ENCODE results near the gene SLC1A7.

SLC1A7 gene

DNA sequence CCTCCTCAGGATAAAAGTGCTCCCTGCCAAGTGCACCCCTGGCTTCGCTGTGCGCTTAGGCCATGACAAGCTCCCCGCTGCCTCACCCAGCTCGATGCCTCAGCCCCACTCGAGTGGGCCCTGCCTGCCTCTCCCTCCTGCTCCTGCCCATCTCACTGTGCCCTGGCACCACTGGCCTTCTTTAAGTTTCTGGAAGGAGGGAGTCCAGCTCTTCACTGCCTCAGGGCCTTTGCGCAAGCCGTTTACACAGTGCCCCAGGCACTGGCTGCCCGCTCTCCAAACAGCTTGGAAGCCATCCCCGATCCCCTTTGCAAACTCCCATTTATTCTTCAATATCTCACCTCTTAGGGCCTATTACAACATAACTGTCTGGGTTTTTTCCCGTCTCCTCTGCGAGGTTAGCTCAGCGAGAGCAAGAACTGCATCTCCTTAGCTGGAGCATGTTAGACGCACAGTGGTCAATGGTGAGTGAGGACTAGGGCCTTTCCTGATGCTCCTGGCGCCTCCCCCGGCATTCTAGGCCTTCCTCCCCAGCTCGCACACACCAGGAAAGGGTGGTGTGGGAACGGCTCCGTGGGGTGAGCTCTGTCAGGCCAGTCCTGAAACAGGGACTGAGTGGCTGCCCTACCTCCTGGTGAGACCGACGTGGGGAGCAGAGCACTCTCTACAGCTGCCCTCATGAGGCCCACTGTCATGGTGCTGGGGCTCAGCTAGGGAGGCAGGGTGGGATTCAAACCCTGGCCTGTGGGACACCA is 48.5 kb downstream of the SLC1A7 start:
- Histone ChIP-seq H3K27me3 (replicated peaks; ENCODE audit: control insufficient read depth, insufficient read depth, low read length) (no peaks in the 10 kb centered on the region), H3K4me3 (replicated peaks; ENCODE audit: low read depth, low read length) (no peak overlapping the region), H3K36me3 (ENCODE audit: control insufficient read depth, insufficient read depth, low read length) (no peaks in the 10 kb centered on the region)
- DNase-seq (ENCODE audit: extremely low read depth, insufficient read length): no peak
- TF ChIP-seq, protein P1, sequence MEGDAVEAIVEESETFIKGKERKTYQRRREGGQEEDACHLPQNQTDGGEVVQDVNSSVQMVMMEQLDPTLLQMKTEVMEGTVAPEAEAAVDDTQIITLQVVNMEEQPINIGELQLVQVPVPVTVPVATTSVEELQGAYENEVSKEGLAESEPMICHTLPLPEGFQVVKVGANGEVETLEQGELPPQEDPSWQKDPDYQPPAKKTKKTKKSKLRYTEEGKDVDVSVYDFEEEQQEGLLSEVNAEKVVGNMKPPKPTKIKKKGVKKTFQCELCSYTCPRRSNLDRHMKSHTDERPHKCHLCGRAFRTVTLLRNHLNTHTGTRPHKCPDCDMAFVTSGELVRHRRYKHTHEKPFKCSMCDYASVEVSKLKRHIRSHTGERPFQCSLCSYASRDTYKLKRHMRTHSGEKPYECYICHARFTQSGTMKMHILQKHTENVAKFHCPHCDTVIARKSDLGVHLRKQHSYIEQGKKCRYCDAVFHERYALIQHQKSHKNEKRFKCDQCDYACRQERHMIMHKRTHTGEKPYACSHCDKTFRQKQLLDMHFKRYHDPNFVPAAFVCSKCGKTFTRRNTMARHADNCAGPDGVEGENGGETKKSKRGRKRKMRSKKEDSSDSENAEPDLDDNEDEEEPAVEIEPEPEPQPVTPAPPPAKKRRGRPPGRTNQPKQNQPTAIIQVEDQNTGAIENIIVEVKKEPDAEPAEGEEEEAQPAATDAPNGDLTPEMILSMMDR (IDR thresholded peaks at IDR 0.05; ENCODE audit: insufficient read depth, low read length, poor library complexity, severe bottlenecking): no peak

DNA sequence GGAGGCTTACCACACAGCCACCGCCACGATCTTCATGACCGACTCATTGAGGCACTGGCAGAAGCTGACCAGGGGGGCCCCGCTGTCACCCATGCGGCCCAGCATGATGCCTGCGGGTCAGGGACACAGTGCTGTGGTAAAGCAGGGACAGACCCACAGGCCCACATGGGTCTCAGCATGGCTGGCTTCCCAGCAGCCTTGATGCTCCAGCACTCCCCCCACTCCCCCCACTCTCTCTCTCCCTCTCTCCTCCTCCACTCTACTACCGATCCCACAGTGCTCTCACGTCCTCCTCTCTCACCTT is 49.0 kb downstream of the SLC1A7 start:
- Histone ChIP-seq H3K36me3 (ENCODE audit: control insufficient read depth, insufficient read depth, low read length) (no peaks in the 10 kb centered on the region), H3K27me3 (replicated peaks; ENCODE audit: control insufficient read depth, insufficient read depth, low read length) (no peaks in the 10 kb centered on the region), H3K4me3 (replicated peaks; ENCODE audit: low read depth, low read length) (no peak overlapping the region)
- TF ChIP-seq, protein P1 (IDR thresholded peaks at IDR 0.05; ENCODE audit: insufficient read depth, low read length, poor library complexity, severe bottlenecking): no peak
- DNase-seq (ENCODE audit: extremely low read depth, insufficient read length): no peak

DNA sequence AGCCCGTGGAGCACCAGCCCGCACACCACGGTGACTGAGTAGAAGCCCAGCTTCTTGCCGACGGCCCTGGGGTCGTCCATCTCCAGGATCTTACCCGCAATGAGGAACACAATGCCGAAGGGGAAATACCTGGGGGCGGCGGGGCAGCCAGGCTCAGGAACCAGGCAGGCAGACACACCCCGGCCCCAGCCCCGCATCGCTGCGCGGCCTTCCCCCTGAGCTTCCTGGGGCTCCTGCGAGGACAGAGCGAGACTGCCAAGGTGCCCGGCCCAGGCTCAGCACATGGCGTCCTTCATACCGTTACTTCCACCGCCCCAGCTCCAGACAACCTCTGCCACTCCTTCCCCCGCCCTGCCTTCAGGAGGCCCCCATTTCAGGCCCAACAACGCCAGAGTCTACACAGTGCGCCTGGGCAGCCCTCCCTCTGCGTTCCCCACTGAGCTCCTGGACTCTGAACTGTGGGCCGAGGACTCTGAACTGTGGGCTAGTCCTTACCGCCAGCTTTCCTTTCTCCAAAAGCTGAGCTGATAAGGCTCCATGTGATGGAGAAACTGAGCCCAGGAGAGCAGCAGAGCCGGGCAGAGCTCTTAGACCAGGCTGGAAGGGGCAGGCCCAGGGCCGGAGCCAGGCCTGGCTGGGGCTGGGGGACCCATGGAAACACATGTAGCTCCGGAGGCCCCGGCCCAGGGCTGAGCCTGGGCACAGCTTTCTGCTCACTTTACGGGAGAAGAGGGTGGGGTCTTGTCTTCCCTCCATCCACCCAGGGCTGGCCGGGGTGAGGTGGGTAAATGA is 49.6 kb downstream of the SLC1A7 start:
- TF ChIP-seq, protein P1 (IDR thresholded peaks at IDR 0.05; ENCODE audit: insufficient read depth, low read length, poor library complexity, severe bottlenecking): no peak
- H3K27me3 ChIP-seq (replicated peaks; ENCODE audit: control insufficient read depth, insufficient read depth, low read length): no peaks in the 10 kb centered on the region
- H3K36me3 ChIP-seq (ENCODE audit: control insufficient read depth, insufficient read depth, low read length): no peaks in the 10 kb centered on the region
- no peak for DNase-seq (ENCODE audit: extremely low read depth, insufficient read length)
- no peak overlapping the region for H3K4me3 ChIP-seq (replicated peaks; ENCODE audit: low read depth, low read length)

DNA sequence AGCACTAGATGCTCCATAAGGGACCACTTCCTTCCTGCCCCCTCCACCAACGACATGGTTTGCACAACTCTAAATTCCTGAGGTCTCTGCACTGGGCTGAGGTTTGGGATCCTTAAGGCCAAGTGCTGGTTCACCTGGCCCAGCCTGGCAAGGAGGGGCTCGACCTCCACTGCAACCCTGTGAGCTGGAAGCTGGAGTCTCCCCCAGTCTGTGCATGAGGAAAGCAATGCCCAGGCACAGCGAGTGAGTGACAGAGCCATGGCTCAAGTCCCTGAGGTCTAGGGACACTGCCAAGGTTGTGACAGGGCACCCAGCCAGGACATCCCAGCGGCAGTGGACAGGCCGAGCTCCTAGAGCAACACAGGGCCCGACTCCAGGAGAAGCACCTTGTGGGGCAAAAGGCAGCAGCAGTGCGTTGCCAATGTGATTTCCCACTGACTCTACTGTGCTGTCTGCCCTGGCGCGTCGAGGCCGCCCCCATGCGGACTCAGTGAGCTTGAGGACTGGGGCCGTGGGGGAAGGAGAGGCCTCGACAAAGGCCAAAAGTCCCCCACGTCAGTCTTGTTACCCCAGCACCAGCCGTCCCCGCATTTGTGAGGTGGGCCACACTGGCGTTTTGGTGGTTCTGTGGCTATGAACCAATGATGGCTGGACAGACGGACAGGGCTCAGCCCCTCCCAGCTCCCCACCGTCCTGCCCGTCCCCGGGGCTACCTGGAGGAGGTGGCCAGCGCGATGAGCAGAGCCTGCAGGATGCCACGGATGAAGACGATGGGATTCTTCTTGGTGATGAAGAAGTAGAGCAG is 50.4 kb downstream of the SLC1A7 start:
- Histone ChIP-seq H3K4me3 (replicated peaks; ENCODE audit: low read depth, low read length) (no peak overlapping the region), H3K36me3 (ENCODE audit: control insufficient read depth, insufficient read depth, low read length) (no peaks in the 10 kb centered on the region), H3K27me3 (replicated peaks; ENCODE audit: control insufficient read depth, insufficient read depth, low read length) (no peaks in the 10 kb centered on the region)
- DNase-seq (ENCODE audit: extremely low read depth, insufficient read length): no peak
- TF ChIP-seq, protein P1 (IDR thresholded peaks at IDR 0.05; ENCODE audit: insufficient read depth, low read length, poor library complexity, severe bottlenecking): no peak

DNA sequence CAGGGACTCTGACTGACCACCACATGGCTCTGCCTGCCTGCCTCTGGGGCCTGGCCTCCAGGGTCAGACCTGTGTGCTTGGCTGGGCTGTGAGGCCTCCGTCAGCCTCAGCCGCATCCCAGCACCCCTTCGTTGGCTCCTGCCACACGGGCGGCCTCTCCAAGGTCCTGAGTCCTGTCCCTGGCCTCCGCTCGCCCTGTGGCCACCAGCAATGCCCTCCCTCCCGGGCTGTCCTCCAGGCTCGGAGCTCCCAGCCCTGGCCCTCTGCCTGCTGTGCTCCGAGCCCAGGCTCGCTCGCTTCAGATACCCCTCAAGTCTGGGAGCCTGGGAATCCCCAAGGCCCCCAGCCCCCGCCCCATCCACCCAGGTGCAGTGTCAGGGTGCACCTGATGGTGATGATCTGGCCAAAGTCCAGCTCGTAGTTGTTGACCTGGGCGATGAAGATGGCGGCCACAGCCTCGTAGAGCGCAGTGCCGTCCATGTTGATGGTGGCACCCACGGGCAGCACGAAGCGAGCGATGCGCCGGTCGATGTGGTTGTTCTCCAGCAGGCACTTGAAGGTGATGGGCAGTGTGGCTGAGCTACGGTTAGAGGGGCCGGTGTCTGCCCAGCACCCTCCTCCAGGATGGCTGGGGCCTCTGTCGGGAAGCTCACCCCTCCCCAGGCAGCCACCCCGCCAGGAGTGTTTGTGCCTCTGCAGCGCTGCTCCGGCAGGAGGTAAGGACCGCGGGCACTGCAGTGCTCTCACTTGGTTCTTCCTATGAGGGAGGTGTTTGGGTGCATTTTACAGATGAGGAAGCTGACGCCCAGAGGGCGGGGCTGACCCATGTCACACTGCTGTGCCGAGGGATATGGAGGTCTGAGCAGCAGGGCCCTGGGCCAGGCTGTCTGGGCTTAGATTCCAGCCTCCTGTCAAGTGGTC is 52.0 kb downstream of the SLC1A7 start:
- Histone ChIP-seq H3K4me3 (replicated peaks; ENCODE audit: low read depth, low read length) (no peak overlapping the region), H3K27me3 (replicated peaks; ENCODE audit: control insufficient read depth, insufficient read depth, low read length) (no peaks in the 10 kb centered on the region), H3K36me3 (ENCODE audit: control insufficient read depth, insufficient read depth, low read length) (no peaks in the 10 kb centered on the region)
- DNase-seq (ENCODE audit: extremely low read depth, insufficient read length): no peak
- TF ChIP-seq, protein P1 (IDR thresholded peaks at IDR 0.05; ENCODE audit: insufficient read depth, low read length, poor library complexity, severe bottlenecking): no peak

All from GM06990 (cell line).